HuH-7.5 (cell line): ENCODE data around the gene GBF1.
"Not testable (repeated sequence)": the region's sequence is repeated elsewhere in the genome, so short reads cannot be mapped to it uniquely, and the experiment has no call there.

Experiments
- DNase-seq: peaks from one replicate; pipeline ENCODE4 v3.0.0; 2011; ENCODE audit warnings: low spot score

GBF1 gene

DNA sequence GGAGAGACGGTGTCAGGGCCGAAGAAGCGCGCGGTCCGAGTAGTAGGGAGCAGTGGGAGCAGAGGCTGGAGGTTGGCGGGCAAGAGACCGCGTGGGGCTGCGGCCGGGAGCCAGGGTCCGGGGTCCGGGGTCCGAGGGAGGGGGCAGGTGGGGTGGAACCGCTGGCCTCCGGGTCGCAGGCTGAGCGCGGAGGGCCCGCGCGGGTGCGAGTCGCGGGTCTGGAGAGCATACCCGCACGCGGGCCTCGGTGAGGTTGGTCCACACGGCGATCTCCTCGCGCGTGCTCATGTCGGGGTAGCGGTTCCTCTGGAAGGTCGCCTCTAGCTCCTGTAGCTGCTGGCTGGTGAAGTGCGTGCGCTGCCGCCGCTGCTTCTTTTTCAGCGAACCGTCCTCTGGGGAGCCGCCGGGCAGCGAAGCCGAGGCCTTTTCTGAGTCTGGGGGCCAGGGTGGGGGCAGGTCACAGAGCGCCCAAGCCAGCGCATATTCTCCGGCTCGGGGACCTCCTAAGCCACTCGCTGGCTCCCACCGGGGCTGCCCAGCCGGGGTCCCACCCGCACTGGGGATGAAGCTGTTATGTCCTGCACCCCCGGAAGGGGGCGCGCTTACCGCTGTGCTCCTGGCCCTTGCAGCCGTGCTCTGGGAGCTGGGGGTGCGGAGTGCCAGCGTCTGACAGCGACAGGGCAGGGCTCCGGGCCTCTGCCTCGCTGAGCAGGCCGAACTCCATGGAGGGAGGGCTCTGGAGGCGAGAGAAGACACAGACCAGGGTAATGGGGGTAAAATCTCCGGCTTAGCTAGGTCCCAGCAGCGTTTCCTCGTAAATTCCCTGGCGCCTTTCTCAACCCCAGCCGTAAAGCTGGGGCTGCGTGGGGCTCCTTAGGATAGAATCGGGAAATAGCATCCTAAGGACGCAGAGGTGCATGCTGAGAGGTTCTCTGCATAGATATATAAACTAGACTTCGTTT lies 13.7 kb upstream of the GBF1 start:
- peak; percentile 96 for DNase-seq

DNA sequence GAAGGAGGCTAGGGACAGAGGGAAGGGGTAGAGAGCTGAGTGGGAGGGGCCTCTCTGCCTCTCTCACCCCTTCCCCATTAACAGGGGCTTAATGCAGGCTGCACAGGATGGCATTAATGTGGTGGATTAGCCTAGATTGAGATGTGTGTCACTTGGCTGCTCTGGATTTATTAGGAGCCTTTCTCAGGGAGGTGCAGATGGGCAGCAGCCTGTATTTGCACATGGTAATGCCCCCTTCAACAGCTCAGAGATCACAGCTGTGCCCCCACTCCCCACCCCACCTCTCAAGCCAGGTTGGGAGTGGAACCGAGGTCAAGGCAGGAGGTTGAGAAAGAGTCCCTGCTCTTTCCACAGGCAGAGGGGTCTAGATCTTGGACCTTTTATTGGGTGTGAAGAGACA lies 11.3 kb upstream of the GBF1 start:
- DNase-seq = no peak

DNA sequence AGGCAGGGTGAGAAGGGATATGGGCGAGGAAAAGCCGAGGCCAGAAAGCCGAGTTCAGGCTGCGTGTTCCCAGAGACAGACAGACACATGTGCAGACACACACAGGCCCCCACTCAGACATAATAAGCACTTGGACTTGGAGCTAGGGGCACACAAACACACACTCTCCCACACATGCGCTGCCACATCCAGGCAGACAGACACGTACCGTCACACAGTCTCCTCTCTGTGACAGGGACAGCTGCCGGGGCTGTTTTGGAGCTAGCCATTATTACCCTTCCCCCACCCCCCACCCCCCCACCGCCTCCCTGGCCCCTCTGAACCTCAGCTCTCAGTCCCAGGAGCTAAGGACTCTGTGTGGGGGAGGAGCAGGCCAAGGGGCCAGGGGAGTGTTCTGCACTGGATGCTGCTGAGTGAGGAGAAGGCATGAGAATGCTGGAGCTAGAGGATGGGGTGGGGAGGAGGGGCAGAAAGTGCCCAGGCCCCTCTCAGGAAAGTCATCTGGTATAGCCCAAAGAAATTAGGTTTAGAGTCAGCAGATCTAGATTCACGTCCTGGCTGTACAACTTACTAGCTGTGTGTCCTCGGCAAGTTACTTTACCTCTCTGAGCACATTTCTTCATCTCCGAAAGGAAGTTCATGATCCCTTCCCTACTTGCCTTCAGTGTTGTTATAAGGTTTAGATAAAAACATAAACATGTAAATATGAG lies 10.3 kb upstream of the GBF1 start:
- no peak for DNase-seq

DNA sequence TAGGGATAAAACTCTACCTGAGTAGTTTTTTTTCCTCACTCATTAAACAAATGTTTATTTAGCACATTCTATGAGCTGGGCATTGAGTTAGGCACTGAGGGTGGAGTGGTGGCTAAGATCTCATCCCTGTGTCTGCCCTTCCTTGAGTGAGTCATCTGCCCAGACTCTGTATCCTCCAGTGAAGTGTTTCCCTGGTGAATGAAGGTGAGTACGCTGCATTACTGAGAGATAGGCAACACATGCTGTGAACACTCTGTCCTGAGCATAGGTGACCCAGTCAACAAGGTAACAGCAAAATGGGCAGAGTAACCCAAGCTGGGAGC lies 9.8 kb upstream of the GBF1 start:
- no peak for DNase-seq

DNA sequence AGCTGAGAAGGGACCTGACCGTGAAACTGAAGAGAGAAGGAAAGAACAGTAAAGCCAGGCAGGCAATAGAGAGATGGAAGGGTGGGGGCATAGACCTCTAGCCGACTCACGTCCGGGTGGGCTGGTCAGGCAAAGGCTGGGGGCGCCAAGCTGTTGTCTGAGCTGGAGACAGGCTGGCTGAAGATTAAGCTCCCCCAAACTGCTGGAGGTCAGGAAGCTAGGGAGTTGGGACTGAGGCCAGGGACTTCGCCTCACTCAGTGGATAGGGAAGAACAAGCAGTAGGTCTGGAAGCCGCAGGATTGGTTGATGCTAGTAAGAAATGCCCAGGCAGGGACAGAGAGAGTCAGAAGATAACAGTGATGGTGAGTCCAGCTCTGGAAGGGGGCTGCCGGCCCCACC lies 9.3 kb upstream of the GBF1 start:
- DNase-seq = no peak

- DNase-seq = no peak
These were observed 7.5 kb upstream of the GBF1 start for GRCh38 chr10:102237711-102238252.

- DNase-seq = no peak
These were observed 4.8 kb upstream of the GBF1 start for GRCh38 chr10:102240467-102241031.

DNA sequence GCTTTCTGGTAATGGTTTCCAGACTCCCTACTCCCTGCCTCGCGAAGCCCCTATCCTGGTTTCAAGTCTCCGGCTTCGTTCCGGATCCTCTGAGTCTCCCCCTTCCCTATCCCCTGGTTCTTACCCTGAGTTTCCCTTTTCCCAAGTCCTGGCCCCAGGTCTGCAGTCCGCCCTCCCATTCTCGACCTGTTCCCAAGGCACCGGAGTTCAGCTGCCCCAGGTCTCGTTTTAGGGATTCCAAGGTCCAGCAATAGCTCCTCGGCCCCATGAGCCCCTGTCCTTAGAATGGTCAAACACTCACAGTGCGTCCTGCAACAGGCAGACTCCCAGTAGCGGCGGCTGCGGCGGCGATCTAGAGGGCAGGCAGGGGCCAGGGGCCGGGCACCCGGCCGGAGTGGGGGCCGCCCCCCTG lies 4.3 kb upstream of the GBF1 start:
- DNase-seq = peak; percentile 64

DNA sequence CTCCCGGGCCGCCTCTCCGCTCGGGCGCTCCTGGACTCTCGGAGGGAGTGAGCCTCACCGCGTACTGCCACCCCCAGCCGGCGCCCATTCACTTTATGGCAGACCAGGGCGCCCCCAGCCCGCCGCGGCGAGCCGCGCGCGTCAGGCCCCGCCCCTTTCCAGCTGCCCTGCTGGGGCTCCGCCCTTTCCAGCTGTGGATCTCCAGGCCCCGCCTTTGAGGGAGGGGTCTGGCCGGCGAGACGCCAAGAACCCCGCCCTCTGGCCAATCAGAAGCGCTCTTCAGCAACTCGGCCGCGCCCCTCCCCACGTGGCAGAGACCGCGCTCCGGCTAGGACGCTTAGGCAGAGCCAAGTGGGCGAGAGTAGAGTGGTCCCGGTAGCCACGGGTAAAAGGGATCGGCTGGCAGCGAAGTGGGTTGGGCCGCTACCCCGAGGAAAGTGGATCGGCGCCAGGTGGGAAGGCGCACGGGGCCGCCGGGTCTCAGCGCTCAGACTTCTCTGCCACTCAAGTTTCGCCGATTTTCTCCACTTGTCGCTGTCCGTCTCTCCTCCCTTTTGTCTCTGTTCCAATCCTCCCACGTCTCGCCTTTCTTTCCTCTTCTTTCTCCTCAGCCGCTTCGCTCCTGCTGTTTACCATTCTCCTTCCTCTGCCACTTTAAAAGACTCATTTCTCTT lies 3.8 kb upstream of the GBF1 start, which contains the start of gene PITX3:
TSS of gene PITX3 (minus strand) at position 69 of the 674 bp plus-strand sequence. CDS start 9,432 bp downstream, outside the sequence.
- DNase-seq = peak; percentile 96

- DNase-seq = no peak
These were observed 3.2 kb upstream of the GBF1 start for GRCh38 chr10:102242118-102242485.

DNA sequence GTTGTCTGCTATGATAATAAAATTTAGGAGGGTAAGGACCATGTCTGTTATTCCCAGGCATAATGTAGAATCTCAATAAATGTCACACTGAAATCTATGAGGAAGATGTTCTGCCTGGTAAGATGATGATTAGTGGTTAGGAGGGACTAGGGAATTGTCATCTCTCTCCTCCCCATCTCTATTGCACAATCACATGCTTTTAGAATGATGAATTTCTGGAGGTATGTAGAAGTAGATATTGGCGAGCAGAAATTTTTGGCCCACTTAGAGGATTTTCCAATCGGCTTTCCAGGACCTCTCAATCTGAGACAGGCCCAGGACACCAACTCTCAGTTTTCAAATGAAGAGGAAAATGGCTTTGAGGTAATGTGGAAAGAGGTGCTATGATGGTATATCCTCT lies 2.0 kb upstream of the GBF1 start:
- DNase-seq = no peak

DNA sequence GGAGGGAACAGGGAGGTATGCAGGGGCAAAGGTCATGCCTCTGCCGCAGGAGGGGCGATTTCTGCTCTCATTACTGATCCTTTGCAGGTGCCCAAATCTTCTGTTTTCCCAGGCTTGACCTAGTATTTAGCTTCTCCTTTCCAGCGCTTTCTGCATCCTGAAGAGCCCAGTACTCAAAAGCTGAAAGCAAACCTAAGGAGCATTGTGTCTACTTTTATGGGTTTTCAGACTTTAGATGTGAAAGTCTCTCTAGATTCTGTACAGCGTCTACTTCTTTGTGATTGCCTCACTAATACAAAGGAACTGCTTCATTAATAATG lies 560 bp downstream of the GBF1 start:
- no peak for DNase-seq

GRCh38 chr10:102246261-102246660 lies 929 bp downstream of the GBF1 start:
- DNase-seq = no peak

- no peak for DNase-seq
These were observed 2.4 kb downstream of the GBF1 start for GRCh38 chr10:102247734-102248133.

GRCh38 chr10:102252508-102252907 lies 7.2 kb downstream of the GBF1 start:
- DNase-seq = not testable (repeated sequence)

DNA sequence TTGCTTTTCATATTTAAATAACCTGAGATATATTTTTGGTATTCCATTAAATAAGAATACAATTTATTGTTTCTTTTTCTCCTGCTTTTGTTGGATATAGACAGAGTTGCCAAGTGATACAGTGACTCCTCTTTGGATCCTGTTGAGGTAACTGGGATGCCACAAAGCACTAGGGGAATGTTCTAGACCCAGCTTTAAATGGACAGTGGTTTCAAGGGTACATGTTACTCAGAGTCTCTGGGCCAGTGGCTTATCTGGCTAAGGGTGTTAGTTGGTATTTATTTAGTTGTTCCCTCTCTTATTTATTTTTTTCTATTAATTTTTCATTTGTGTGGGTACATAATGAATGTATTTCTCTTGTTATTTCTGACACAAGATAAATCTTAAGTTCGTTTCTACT lies 9.1 kb downstream of the GBF1 start:
- DNase-seq = no peak

- no peak for DNase-seq
These were observed 10.1 kb downstream of the GBF1 start for GRCh38 chr10:102255404-102255803.

DNA sequence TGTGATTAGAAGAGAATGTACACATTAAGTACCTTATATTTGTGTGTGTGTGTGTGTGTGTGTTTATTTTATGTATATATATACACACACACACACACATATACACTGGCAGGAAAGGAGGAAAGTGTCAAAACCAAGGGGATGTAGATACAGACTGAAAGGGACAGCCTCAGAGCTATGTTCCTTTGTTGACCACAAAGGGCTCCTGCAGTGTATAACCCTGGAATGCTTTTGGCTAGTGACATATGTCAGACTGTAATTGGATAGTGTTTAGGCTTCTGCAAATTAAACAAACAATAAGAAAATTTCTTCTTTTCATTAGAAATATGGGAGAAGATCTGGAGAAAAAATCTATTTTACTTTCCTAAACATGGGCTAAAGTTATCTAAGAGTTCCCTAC lies 15.9 kb downstream of the GBF1 start:
- DNase-seq = no peak

DNA sequence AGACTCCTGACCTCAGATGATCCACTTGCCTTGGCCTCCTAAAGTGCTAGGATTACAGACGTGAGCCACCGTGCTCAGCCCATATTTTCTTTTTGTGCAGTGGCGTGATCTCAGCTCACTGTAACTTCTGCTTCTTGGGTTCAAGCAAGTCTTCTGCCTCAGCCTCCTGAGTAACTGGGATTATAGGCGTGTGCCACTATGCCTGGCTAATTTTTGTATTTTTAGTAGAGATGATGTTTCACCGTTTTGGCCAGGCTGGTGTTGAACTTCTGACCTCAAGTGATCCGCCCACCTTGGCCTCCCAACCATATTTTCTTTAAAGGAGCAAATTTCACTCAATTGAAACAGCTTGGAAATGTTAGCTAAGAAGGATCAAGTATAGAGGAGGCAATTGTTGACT lies 16.5 kb downstream of the GBF1 start:
- DNase-seq = no peak

GRCh38 chr10:102262744-102263370 lies 17.5 kb downstream of the GBF1 start:
- no peak for DNase-seq

- DNase-seq = no peak
These were observed 19.0 kb downstream of the GBF1 start for GRCh38 chr10:102264371-102264770.

DNA sequence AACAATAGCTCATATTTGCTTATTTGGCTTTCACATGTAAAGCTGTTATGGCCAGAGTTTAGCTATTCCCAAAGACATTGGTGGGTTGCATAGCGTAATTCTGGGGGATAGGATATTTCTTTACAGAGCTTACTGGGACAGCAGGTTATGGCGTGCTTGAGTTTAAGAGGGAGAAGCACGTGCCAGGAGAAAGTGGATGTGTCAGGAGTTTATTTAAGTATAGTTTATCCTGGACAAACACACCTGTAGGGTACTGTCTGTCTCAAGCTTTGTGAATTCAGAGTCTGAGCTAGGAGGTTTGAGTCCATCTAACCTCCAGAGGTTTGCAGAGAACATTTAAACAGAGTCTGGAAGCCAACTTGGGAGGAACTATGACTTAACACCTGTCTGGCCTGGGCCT lies 21.3 kb downstream of the GBF1 start:
- DNase-seq = no peak
